ENCODE measurements around the gene DCST1.

GRCh38 chr1:155018617-155019348, 14.8 kb upstream of the DCST1 start:
- TF ChIP-seq POLR2A (IDR thresholded peaks at IDR 0.05; ENCODE audit: low read length), result no peak
- TF ChIP-seq GATA1 (IDR thresholded peaks at IDR 0.05; ENCODE audit: low read depth, low read length), result no peak

Data from erythroblast (primary cell).